ENCODE data around the gene MVD.

MVD gene

GRCh38 chr16:88608076-88608475 is 54.8 kb downstream of the MVD start:
- no peak for DNase-seq (ENCODE audit: low read depth, low spot score)

- no peak for DNase-seq (ENCODE audit: low read depth, low spot score)
These were observed 56.6 kb downstream of the MVD start for GRCh38 chr16:88606148-88606757.

GRCh38 chr16:88605186-88606147 is 57.4 kb downstream of the MVD start:
- no peak for DNase-seq (ENCODE audit: low read depth, low spot score)

GRCh38 chr16:88602091-88602490 is 60.8 kb downstream of the MVD start:
- DNase-seq (ENCODE audit: low read depth, low spot score): no peak

Data from astrocyte of the hippocampus (primary cell).